Sigmoid colon (tissue), 7 donors: ENCODE results near the gene OR2C3. TPM values are rescaled to one million over a fixed set of nuclear protein-coding genes. Genes with fewer than 3 reads are reported as not detected.

ENCODE experiments used
- DNase-seq: peaks from one replicate; pipeline ENCODE4 v3.0.0-alpha.2; 2019
- H3K27ac ChIP-seq, 4 donors: fragments of 200-600 bp; sonication (generic); one replicate each; pipeline ENCODE4 v1.5.1; 2016 to 2019; ENCODE audit warnings: mild to moderate bottlenecking in 1 of 4
- H3K27me3 ChIP-seq, 3 donors: fragments of 200-600 bp; sonication (generic); one replicate each; pipeline ENCODE4 v1.5.1; 2019; ENCODE audit warnings: mild to moderate bottlenecking in 1 of 3
- H3K36me3 ChIP-seq, 4 donors: fragments of 200-600 bp; sonication (generic); one replicate each; pipeline ENCODE4 v1.5.1; 2016 to 2019
- H3K4me1 ChIP-seq, 4 donors: fragments of 200-600 bp; sonication (generic); one replicate each; pipeline ENCODE4 v1.5.1; 2017 to 2019
- H3K4me3 ChIP-seq, 4 donors: fragments of 200-600 bp; sonication (generic); one replicate each; pipeline ENCODE4 v1.5.1; 2017 to 2019; ENCODE audit warnings: mild to moderate bottlenecking in 2 of 4, moderate library complexity in 1 of 4
- H3K9me3 ChIP-seq, 4 donors: fragments of 200-600 bp in 3 of 4; sonication (generic) in 3 of 4; one replicate each; pipeline versions ENCODE4 v1.5.1 to v1.6.1; 2013 to 2019
- CTCF ChIP-seq, 4 experiments: fragments of 450-650 bp in 3 of 4; fragments of 200-600 bp in 1 of 4; IDR thresholded peaks; one replicate each; pipeline ENCODE4 v1.5.1; 2016 to 2019; ENCODE audit warnings: antibody characterized with exemption in 4 of 4, mild to moderate bottlenecking in 3 of 4, moderate library complexity in 2 of 4
- EP300 ChIP-seq, 4 donors: sonication (generic); formaldehyde crosslinking; IDR thresholded peaks; one replicate each; pipeline ENCODE4 v1.6.1; 2017; ENCODE audit warnings: antibody characterized with exemption in 4 of 4
- POLR2A ChIP-seq, 2 donors: fragments of 450-650 bp; IDR thresholded peaks; one replicate each; pipeline ENCODE4 v1.6.1; 2016; ENCODE audit warnings: antibody characterized with exemption in 2 of 2, mild to moderate bottlenecking in 2 of 2, moderate library complexity in 2 of 2
- POLR2AphosphoS5 ChIP-seq, 4 donors: sonication (generic); formaldehyde crosslinking; IDR thresholded peaks; one replicate each; pipeline ENCODE4 v1.6.1; 2017; ENCODE audit warnings: antibody characterized with exemption in 4 of 4
- WGBS, 2 donors: extraction: QIAGEN DNeasy Blood & Tissue Kit; methylation state at CpG; one replicate each; pipeline ENCODE4 v1.1.7; 2013; 5-methylcytosine and 5-hydroxymethylcytosine counted together
- intact Hi-C: fragments of 100-400 bp; cut with DNase I; formaldehyde crosslinking; loops from one replicate; pipeline ENCODE4 v1.15.1; 2023
- polyA plus RNA-seq, 3 donors: library from polyadenylated mRNA; stranded (reverse); fragments of 200-250 nt; gene quantifications; one replicate each; pipeline ENCODE4 v1.2.3, GENCODE V29; 2013
- total RNA-seq, 4 donors: library from RNA; depleted of rRNA; stranded (reverse); fragments of >200 nt; gene quantifications; one replicate each; pipeline ENCODE4 v1.1.0, GENCODE V29; 2016
- donor health status: healthy with polysubstance abuse.
- donor health status: Bipolar disorder and iron deficiency.
- donor health status: healthy.

Gene OR2C3
- total and polyA plus RNA-seq, 7 donors = not detected

- intact Hi-C loops = no loop called here
- no peak for DNase-seq
- Histone ChIP-seq H3K27ac (no peak overlapping the region), H3K4me3 (no peak overlapping the region), H3K36me3 (no peaks in the 10 kb centered on the region), H3K9me3 (no peaks in the 10 kb centered on the region), H3K27me3 (no peaks in the 10 kb centered on the region), H3K4me1 (no peaks in the 10 kb centered on the region)
- WGBS, 2 donors = 61 to 88% methylated on average over 3 of the region's 3 CpGs
- TF ChIP-seq POLR2AphosphoS5 (IDR thresholded peaks at IDR 0.05) (no peak), EP300 (IDR thresholded peaks at IDR 0.05) (no peak), POLR2A (IDR thresholded peaks at IDR 0.05) (no peak), CTCF (IDR thresholded peaks at IDR 0.05) (no peak)
Measured at GRCh38 chr1:247500865-247501264, 35.4 kb downstream of the OR2C3 start.

- no peaks in the 10 kb centered on the region for H3K4me1 ChIP-seq
- no peak overlapping the region for H3K27ac ChIP-seq
- no peaks in the 10 kb centered on the region for H3K36me3 ChIP-seq
- WGBS, 2 donors = 17 to 62% methylated on average over 10 of the region's 10 CpGs
- H3K9me3 ChIP-seq = no peaks in the 10 kb centered on the region
- intact Hi-C loops = no loop called here
- H3K4me3 ChIP-seq = no peak overlapping the region
- no peak for DNase-seq
- H3K27me3 ChIP-seq = no peaks in the 10 kb centered on the region
- TF ChIP-seq POLR2AphosphoS5 (IDR thresholded peaks at IDR 0.05) = no peak
- no peak for TF ChIP-seq CTCF (IDR thresholded peaks at IDR 0.05)
- TF ChIP-seq EP300 (IDR thresholded peaks at IDR 0.05) = no peak
- TF ChIP-seq POLR2A (IDR thresholded peaks at IDR 0.05) = no peak
Measured at GRCh38 chr1:247496581-247497285, 39.5 kb downstream of the OR2C3 start.

- no peaks in the 10 kb centered on the region for H3K36me3 ChIP-seq
- no peaks in the 10 kb centered on the region for H3K9me3 ChIP-seq
- H3K27me3 ChIP-seq = no peaks in the 10 kb centered on the region
- H3K27ac ChIP-seq = no peak overlapping the region
- 13 to 36% methylated on average over 2 of the region's 2 CpGs for WGBS, 2 donors
- intact Hi-C loops = no loop called here
- no peak for TF ChIP-seq EP300 (IDR thresholded peaks at IDR 0.05)
- no peak for TF ChIP-seq POLR2A (IDR thresholded peaks at IDR 0.05)
- no peak for TF ChIP-seq CTCF (IDR thresholded peaks at IDR 0.05)
- DNase-seq = no peak
- no peak overlapping the region for H3K4me3 ChIP-seq
- H3K4me1 ChIP-seq = no peaks in the 10 kb centered on the region
Measured at GRCh38 chr1:247494767-247495166, 41.5 kb downstream of the OR2C3 start.

- Histone ChIP-seq H3K36me3 (no peaks in the 10 kb centered on the region), H3K9me3 (no peaks in the 10 kb centered on the region), H3K4me1 (no peaks in the 10 kb centered on the region), H3K27me3 (no peaks in the 10 kb centered on the region), H3K4me3 (no peak overlapping the region), H3K27ac (no peak overlapping the region)
- intact Hi-C loops = no loop called here
- TF ChIP-seq EP300 (IDR thresholded peaks at IDR 0.05) (no peak), POLR2AphosphoS5 (IDR thresholded peaks at IDR 0.05) (no peak), CTCF (IDR thresholded peaks at IDR 0.05) (no peak), POLR2A (IDR thresholded peaks at IDR 0.05) (no peak)
- WGBS, 2 donors = 89 to 90% methylated on average over 1 of the region's 1 CpG
- no peak for DNase-seq
Measured at GRCh38 chr1:247493106-247493505, 43.1 kb downstream of the OR2C3 start.

DNA sequence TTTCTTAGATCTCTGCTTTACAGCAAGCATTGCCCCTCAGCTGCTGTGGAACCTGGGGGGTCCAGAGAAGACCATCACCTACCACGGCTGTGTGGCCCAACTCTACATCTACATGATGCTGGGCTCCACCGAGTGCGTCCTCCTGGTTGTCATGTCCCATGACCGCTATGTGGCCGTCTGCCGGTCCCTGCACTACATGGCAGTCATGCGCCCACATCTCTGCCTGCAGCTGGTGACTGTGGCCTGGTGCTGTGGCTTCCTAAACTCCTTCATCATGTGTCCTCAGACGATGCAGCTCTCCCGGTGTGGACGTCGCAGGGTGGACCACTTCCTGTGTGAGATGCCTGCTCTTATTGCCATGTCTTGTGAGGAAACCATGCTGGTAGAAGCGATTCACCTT, 44.9 kb downstream of the OR2C3 start:
- no peak for DNase-seq
- Histone ChIP-seq H3K4me3 (no peak overlapping the region), H3K36me3 (no peaks in the 10 kb centered on the region), H3K9me3 (no peaks in the 10 kb centered on the region), H3K27ac (no peak overlapping the region), H3K27me3 (no peaks in the 10 kb centered on the region), H3K4me1 (no peaks in the 10 kb centered on the region)
- TF ChIP-seq CTCF (IDR thresholded peaks at IDR 0.05) = no peak
- TF ChIP-seq POLR2A (IDR thresholded peaks at IDR 0.05) = no peak
- TF ChIP-seq POLR2AphosphoS5 (IDR thresholded peaks at IDR 0.05) = no peak
- TF ChIP-seq EP300 (IDR thresholded peaks at IDR 0.05) = no peak
- intact Hi-C loops = no loop called here
- WGBS, 2 donors = 88 to 91% methylated on average over 12 of the region's 12 CpGs
